Activated effector memory CD4-positive, alpha-beta T cell treated with anti-CD3 and anti-CD28 coated beads, Interleukin-2, amount 50 U/mL, for 16 hours (primary cell): ENCODE data around the gene SCARF2.
"Not testable (repeated sequence)": the region's sequence is repeated elsewhere in the genome, so short reads cannot be mapped to it uniquely, and the experiment has no call there.

Source experiments
- DNase-seq: peaks from one replicate; pipeline ENCODE4 v3.0.0-alpha.2; 2020

SCARF2 gene, protein sequence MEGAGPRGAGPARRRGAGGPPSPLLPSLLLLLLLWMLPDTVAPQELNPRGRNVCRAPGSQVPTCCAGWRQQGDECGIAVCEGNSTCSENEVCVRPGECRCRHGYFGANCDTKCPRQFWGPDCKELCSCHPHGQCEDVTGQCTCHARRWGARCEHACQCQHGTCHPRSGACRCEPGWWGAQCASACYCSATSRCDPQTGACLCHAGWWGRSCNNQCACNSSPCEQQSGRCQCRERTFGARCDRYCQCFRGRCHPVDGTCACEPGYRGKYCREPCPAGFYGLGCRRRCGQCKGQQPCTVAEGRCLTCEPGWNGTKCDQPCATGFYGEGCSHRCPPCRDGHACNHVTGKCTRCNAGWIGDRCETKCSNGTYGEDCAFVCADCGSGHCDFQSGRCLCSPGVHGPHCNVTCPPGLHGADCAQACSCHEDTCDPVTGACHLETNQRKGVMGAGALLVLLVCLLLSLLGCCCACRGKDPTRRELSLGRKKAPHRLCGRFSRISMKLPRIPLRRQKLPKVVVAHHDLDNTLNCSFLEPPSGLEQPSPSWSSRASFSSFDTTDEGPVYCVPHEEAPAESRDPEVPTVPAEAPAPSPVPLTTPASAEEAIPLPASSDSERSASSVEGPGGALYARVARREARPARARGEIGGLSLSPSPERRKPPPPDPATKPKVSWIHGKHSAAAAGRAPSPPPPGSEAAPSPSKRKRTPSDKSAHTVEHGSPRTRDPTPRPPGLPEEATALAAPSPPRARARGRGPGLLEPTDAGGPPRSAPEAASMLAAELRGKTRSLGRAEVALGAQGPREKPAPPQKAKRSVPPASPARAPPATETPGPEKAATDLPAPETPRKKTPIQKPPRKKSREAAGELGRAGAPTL

DNA sequence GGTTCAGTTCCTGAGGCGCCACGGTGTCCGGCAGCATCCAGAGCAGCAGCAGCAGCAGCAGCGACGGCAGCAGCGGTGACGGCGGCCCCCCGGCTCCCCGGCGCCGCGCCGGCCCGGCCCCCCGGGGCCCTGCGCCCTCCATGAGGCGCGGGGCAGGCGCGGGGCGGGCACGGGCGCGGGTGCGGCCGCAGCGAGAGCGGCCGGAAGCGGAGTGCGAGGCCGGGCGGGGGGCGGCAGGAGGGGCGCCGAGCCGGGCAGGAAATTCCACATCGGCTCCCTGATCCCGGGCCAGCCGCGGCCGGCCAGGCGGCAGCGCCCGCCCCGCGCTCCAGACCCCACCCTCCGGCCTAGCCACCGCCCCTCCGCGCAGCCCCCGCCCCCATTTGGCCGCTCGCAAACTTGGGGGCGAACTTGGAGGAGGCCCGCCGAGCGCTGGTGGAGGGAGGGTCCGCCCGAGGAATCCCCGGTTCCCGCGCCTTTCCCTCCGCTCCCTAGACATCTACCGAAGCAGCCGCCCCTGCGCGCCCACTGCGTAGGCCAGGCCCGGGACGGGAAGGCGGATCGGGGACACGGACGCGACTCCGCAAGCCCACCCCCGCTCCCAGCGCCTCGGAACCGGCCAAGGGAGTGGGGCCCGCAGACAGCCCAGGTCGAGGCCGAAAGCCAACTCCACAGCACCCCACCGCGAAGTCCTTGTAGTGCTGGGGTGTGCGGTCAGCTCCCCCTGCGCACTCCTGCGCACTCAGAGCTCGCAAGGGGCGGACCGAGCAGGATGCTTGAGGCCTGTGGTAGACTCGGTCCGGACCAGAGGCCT is at the start of gene SCARF2:
TSS of gene SCARF2 (minus strand) at position 213 of the 814 bp plus-strand sequence. CDS start at position 142, 71 bp downstream.
- peak; percentile 61 for DNase-seq

DNA sequence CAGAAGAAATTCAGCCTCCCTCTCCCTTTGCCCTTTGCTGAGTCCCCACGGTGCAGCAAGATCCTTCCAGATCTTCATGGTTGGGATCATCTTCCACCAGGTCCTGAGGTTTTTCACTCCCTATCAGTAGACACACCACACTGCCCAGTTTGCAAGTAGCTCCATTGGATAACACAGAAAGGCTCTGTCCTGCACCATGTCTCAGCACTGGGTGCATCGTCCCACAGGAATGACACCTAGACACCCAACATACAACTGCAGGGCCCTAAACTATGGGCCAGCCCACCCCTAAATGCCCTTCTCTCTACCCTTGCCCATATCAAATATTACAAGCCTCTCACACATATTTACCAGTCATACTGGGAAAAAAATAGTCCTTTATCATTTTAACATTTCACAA is 48.6 kb upstream of the SCARF2 start:
- DNase-seq: no peak

DNA sequence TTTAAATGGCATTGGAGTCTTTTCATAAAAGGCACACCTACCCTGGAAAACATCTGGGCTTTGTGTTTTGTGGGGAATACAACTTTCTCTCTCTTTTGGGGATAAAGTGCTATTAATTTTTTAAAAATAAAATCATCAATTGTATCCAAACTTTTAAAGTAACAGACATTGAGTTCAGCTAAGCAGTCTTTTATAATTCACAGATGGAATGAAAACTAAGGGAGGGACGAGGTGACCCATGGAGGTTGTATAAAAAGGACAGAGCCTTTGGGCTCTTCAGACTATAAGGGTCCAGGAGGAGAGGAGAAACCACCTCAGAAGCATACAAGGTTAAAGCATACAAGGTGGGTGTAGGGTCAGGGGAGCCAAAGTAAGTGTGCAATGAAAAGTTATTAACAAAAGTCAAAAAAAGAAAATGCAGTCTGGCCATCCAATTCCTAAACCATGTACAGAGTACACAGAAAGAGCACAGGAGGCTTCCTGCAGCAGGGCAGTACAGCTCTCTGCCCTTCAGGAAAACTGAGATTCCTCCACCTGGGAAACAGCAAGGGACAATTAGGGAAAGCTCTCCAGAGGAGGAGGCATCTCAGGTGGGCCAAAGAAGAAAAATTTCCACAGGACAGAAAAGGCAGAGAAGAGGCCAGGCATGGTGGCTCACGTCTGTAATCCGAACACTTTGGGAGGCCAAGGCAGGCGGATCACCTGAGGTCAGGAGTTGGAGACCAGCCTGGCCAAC is 47.5 kb upstream of the SCARF2 start:
- no peak for DNase-seq

DNA sequence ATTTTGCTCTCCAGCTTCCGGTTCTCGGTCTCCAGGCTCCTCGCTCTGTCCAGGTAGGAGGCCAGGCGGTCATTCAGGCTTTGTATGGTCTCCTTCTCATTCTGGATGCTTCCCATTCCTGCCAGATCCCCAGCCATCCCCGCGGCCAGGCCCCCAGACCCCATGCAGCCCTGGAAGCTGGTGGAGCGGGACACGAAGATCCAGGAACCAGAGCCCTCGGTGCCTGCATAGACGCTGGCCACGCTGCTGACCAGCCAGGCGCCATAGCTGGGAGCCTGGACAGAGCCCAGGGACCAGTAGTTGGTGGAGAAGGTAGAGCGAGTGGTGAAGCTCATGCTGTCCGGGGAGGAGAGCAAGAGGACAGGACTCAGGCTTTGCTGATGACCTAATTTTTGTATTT is 46.1 kb upstream of the SCARF2 start:
- no peak for DNase-seq

DNA sequence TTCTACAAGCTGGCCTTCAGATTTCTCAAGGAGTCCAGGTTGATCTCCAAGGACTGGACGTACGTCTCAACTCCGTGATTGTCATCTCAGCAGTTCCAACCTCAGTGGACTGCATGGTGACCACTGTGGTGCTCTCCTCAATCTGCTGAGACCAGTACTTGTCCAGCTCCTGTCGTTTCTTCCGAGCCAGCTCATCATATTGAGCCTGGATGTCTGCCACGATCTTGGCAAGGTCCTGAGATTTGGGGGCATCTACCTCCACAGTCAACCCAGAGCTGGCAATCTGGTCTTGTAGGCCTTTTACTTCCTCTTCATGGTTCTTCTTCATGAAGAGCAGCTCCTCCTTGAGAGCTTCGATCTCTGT is 45.5 kb upstream of the SCARF2 start:
- DNase-seq: not testable (repeated sequence)

DNA sequence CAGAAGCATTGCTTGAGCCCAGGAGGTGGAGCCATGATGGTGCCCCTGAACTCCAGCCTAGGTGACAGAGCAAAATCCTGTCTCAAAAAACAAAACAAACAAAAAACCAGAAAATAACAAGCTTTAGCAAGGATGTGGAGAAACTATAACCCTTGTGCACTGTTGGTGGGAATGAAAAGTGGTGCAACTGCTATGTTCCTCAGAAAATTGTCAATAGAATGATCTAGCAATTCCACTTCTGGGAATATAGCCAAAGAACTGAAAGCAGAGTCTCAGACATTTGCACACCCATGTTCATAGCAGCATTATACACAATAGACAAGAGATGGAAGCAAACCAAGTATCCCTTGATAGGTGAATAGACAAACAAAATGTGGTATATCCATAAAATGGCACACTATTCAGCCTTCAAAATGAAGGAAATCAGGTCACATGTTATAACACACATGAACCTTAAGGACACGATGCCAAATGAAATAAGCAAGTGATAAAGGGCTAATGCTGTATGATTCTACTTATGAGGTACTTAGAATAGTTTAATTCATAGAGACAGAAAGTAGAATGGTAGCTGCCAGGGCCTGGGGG is 42.1 kb upstream of the SCARF2 start:
- DNase-seq: no peak

DNA sequence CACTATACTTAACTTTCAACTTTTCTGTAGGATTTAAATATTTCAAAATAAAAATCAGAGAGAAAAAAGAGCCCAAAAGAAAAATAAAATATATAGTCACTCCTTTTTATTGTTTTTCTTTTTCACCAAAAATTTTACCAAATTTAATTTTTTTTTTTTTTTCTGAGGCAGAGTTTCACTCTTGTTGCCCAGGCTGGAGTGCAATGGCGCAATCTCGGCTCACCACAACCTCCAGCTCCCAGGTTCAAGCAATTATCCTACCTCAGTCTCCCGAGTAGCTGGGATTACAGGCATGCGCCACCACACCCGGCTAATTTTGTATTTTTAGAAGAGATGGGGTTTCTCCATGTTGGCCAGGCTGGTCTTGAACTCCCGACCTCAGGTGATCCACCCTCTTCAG is 40.4 kb upstream of the SCARF2 start:
- DNase-seq: not testable (repeated sequence)

DNA sequence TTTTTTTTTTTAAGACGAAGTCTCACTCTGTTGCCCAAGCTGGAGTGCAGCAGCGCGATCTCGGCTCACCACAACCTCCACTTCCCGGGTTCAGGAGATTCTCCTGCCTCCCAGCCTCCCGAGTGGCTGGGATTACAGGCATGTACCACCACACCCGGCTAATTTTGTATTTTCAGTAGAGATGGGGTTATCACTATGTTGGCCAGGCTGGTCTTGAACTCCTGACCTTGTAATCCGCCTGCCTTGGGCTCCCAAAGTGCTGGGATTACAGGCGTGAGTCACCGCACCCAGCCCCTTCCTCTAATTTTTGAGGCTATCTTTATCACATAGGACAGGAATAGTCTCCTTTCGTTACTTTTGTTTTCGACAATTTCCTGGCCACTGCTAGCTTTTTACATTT is 37.9 kb upstream of the SCARF2 start:
- not testable (repeated sequence) for DNase-seq

DNA sequence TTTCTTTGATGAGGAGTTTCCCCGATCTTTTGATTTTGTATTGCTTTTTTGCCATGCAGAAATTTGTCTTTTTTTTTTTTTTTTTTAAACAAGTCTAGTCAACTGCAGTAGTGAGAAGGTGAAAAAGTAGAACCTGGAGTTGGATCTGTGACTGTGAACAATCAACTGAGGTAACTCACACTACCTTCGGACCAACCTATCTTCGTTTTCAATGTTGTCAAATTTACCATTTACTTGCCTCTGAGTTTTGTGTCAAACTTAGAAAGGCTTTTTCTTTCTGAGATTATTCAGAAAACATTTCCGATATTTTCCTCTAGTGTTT is 37.5 kb upstream of the SCARF2 start:
- DNase-seq: no peak

DNA sequence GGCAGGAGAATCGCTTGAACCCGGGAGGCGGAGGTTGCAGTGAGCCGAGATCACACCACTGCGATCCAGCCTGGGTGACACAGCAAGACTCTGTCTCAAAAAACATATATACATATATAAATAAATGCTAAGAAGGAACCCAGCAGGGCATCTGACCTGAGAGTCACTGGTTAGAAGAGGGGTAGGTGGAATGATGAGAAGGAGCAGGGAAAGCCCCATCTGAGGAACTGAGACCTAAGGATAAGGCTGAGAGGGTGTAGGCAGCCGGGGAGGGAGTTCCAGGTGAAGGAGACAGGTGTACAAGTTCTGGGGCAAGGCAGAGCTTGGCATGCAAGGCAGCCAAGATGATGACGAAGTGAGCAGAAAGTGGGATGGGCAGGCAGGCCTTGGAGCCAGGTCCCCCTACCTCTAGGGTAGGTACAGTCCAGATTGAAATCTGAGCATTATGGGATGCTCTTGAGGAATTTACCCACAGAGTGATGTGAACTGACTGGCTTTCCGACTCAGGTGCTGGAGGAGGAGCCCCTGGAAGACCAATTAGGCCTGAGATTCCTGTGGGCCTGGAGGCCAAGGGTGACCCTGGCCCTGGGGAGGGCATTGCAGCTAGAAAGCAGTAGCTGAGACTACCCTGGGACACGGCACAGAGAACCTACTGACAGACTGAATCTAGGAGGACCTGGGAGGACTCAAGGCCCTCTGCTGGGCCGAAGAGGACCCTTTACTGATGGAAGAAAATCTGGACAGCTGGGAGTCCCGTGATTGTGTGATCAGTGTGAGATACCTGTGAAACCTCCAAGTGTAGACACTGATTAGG is 35.2 kb upstream of the SCARF2 start:
- no peak for DNase-seq

DNA sequence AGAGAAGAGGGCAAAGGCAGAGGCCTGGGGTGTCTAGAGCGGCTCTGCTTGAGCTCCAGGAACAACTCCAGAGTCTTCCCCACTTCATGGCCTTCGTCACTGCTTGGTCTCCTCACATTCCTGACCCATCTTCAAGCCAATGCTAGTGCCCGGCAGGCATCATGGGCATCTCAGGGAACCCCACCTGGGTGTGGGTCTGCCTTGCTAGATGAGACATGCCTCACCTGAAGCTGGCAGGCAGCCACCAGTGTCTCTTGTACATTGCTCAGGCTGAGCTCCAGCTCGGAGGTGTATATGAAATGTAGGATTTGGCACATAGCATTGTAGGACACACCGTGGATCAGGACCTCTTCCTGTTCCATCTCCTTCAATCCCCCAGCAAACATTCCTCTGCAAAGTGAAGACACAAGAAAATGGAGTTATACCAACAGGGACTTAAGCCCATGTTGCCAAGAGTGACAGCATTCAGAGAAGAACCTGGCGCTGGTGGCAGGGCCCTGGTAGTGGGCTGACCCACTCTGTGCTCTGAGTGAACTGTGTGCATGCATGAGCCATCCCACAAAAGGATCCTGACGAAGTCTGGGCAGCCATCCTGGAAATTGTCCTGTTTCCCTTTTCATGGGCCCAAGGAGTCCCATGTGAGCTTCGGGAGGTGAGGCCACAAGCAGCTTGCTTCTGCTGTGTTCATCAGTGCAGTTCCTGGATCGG is 33.7 kb upstream of the SCARF2 start:
- DNase-seq: no peak

DNA sequence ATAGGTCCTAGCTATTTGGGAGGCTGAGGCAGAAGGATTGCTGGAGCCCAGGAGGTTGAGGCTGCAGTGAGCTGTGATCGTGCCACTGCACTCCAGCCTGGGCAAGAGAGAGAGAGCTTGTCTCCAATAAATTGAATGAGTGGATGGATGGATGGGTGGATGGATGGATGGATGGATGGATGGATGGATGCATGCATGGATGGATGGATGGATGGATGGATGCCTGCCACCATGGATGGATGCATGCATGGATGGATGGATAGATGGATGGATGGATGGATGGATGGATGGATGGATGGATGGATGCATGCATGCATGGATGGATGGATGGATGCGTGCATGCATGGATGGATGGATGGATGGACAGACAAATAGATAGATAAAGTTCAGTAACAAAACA is 32.9 kb upstream of the SCARF2 start:
- not testable (repeated sequence) for DNase-seq

DNA sequence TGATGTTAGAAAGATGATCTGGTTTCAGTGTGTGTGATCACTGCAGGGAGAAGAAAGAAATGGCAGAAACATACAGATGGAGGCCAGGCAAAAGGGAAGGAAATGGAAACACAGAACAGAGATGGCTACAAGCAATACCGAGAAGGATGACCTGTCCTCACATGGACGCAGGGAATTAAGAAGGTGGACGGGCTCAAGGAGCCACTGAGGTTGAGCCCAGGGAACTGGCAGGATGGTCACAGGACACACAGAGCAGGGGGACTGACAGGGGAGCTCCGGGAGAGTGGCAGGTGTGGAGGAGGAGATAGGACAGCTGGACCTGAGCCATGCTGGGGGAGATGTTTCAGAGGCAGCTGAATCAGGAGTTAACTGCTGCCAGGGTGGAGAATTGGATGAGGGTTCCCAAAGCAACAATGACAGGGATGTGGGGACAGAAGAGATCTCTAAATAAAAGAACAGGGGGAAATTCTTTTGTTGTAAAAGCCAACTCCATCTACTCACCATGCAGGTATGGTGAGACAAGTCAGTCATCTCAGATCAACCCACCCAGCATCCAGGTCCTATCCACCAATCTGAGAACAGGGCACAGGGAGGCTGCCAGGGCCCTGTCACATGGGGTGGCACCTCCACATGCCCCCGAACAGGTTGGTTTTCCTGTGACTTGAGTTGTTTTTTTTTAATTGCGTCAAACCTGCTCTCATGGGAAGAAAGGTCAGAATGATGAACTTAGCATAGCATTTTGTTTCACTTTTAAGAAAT is 31.7 kb upstream of the SCARF2 start:
- DNase-seq: no peak

DNA sequence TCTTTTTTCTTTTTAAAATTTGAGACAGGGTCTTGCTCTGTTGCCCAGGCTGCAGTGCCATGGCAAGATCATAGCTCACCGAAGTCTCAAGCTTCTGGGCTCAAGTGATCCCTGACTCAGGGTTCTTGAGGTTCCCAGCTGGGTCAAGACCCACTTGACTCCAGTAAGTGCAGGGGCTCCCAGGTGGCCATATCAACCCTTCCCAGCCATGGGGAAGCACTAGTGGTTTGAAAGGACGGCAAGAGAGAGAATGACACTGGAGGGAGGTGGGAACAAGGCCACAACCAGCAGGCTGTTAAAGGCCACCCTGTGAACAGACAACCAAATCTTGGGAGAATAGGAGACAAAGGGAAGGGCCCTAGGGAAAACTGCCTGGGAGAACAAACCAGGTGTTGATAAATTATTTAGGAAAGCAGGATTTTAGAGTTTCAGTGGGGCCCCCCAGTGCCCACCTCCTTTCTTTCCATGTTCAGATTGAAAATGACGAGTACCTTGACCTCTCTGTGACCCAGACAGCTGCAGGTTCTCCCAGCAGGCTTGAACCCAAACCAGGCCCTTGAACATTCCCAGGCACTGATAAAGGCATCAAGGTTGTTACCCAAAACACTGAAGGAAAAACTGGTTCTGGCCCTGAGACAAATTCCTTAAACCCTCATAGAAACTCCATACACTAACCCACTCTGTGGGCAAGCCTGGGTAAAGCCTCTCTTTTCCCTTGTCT is 29.2 kb upstream of the SCARF2 start:
- DNase-seq: no peak

DNA sequence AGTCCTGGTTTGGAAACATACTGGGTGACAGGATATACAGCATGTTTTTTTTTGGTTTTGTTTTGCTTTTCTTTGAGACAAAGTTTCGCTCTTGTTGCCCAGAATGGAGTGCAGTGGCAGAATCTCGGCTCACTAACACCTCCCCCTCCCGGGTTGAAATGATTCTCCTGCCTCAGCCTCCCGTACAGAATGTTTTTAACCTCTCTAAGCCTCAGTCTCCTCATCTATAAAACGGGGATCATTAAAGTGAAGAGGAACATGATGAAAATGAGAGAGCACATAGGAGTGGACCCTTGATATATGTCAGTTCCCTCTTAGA is 28.1 kb upstream of the SCARF2 start:
- DNase-seq: no peak

DNA sequence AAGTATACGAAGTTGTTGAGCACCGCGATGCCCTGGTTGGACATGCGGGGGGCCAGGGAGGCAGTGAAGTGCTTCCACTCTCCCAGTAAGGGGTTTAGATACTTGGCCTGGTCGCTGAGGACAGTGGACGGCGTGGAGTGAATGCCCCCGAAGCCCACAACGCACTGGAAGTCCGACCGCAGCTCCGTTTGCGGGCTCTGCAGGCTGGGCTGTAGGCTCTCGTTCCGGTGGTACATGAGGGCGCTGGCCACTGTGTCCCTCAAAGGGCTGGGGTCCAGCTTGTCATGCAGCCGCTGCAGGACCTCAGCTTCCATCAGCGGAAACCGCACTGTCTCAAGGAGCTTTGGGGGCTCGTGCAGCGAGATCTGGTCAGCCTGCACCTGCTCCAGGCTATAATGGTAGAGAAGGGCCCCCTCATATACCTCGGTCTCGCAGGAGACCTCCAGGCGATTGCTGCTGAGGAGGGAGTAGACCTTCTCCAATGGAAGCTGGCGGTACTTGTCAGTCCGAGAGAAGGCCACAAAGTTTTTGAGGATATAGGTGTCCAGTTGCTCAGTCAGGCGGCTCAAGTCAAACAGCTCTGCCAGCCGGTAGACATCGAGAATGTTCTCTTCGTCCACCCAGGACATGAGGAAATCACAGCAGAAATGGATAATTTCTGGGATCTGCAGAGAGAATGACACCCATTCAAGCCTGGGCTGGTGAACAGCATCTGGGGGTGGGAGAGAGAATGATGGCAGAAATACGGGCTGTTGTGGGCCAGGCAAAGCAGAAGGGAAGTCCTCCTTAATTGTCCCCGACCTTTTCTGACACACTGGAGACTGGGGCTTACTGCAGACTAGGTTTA is 27.5 kb upstream of the SCARF2 start:
- no peak for DNase-seq

DNA sequence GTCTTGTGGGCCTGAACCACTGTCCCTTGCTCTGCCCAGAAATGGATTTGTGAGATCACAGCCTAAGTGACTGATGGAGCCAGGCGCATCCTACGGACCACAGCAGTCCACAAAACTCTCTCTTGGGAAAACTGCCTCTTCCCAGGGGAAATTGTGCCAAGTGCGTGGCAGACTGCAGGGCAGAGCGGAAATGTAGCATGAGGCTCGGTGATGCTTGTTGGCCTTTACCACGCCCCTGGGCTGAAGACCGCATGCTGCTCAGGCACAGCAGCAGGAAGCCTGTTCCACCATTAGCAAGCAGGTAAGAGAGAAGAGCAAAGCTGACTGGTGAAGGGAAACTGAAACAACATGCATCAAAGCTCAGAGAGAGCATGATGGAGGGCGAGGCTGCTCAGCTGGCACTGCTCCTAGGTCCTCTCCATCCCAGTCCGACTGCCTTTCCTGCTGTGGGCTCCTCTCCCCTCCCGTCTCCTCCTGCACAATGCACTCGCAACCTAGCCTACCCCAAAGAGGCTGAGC is 26.5 kb upstream of the SCARF2 start:
- peak; percentile 85 for DNase-seq
